ENCODE results near the gene OGDH. TPM values are rescaled to one million over a fixed set of nuclear protein-coding genes. Genes with fewer than 3 reads are reported as not detected.

OGDH gene
- total and polyA plus RNA-seq, 2 of the 13 experiments (the other 11 are each of a cell fraction or from before 2014, with no cell fraction given) = 17.4 to 25.4 TPM

- no peak; the same call in 1 of the 2 replicates for TF ChIP-seq MTA1 (CRISPR knock-in tag; IDR thresholded peaks at IDR 0.05; ENCODE audit: borderline replicate concordance)
- peak; percentile 77 for TF ChIP-seq GABPA (IDR thresholded peaks at IDR 0.05; ENCODE audit: low read depth, low read length)
- TF ChIP-seq GABPA (CRISPR knock-in tag; IDR thresholded peaks at IDR 0.05; ENCODE audit: low read depth) = peak; percentile 59; the same call in 1 of the 2 replicates
- TF ChIP-seq IRF1 (CRISPR knock-in tag; IDR thresholded peaks at IDR 0.05; ENCODE audit: low read depth) = 0 out of 2 replicates have a peak, but pooled peaks have one; percentile 25
- TF ChIP-seq ZXDC (CRISPR knock-in tag; IDR thresholded peaks at IDR 0.05) = peak; percentile 52; the same call in 1 of the 2 replicates
- TF ChIP-seq ATF5 (CRISPR knock-in tag; IDR thresholded peaks at IDR 0.05; ENCODE audit: low read depth) = no peak
- no peak for TF ChIP-seq ARID3A (IDR thresholded peaks at IDR 0.05; ENCODE audit: low read depth, low read length)
- TF ChIP-seq BATF2 (CRISPR knock-in tag; IDR thresholded peaks at IDR 0.05) = no peak
- no peak for TF ChIP-seq ZNF282 (IDR thresholded peaks at IDR 0.05; ENCODE audit: partially characterized antibody)
- 0 out of 2 replicates have a peak, but pooled peaks have one; percentile 38 for TF ChIP-seq ZNF256 (CRISPR knock-in tag; conservative IDR thresholded peaks at IDR 0.05)
- no peak for TF ChIP-seq ZNF180 (CRISPR knock-in tag; IDR thresholded peaks at IDR 0.05; ENCODE audit: borderline replicate concordance, low read depth)
- peak; percentile 56; the same call in 1 of the 2 replicates for TF ChIP-seq GATAD2A (CRISPR knock-in tag; IDR thresholded peaks at IDR 0.05)
- TF ChIP-seq NFE2 (CRISPR knock-in tag; IDR thresholded peaks at IDR 0.05) = no peak
- TF ChIP-seq ZNF343 (CRISPR knock-in tag; IDR thresholded peaks at IDR 0.05) = peak; percentile 50
- peak; percentile 96 for TF ChIP-seq GATAD1 (CRISPR knock-in tag; IDR thresholded peaks at IDR 0.05)
- TF ChIP-seq ZKSCAN5 (CRISPR knock-in tag; IDR thresholded peaks at IDR 0.05) = no peak
- TF ChIP-seq ZHX1 (CRISPR knock-in tag; IDR thresholded peaks at IDR 0.05; ENCODE audit: low read depth) = peak; percentile 98
Observed at GRCh38 chr7:44606341-44607140, at the start of gene OGDH (continued).
